ENCODE measurements around the gene NLRP2B.

DNA sequence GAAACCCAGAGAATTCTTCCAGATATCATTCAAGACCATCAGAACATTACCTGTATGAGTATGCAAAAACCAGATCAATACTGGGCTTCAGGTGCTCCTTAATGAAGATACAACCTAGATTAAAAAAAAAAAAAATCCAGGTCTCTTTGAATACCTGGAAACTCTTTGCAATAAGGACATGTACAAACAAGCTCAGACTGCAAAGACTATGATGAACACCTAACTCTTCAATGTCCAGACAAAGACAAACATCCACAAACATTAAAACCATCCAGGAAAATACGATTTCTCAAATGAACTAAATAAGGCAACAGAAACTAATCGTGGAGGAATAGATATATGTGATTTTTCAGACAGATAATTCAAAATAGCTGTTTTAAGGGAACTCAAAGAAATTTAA lies 38.7 kb downstream of the NLRP2B start:
- TF ChIP-seq POLR2AphosphoS5 (IDR thresholded peaks at IDR 0.05; ENCODE audit: low read depth, low read length) (no peak), POLR2A (IDR thresholded peaks at IDR 0.05; ENCODE audit: low read depth, low read length) (no peak)
